Gastroesophageal sphincter (tissue), 3 donors: ENCODE data around the gene PDE11A.

Experiments used
- CTCF ChIP-seq, 4 experiments: fragments of 200-600 bp in 2 of 4; fragments of 450-650 bp in 2 of 4; sonication (generic) in 1 of 4; IDR thresholded peaks; one replicate each; pipeline ENCODE4 v1.5.1; 2017 to 2019; ENCODE audit warnings: antibody characterized with exemption in 4 of 4, mild to moderate bottlenecking in 2 of 4, moderate library complexity in 2 of 4
- POLR2AphosphoS5 ChIP-seq: sonication (generic); formaldehyde crosslinking; IDR thresholded peaks from one replicate; pipeline ENCODE4 v1.6.1; 2017; ENCODE audit warnings: antibody characterized with exemption

DNA sequence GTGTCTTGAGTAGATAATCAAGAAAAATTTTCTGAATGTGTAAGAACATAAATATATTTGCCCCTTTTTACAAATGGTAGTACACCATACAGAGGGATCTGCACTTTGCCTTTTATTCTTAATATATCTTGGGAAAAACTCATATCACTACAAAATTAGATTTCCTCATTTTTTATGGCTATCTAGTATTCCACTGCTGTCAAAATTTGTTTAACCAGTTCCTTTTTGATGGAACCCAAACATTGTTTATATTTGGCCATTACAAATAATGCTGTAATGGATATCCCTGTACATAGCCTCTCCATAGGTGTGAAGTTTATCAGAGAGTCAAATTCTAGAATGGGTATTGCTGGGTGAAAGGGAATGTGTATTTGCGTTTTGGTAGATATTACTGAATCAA is 436.9 kb downstream of the PDE11A start:
- TF ChIP-seq CTCF (IDR thresholded peaks at IDR 0.05) (no peak), POLR2AphosphoS5 (no peak)
